Kidney epithelial cell (primary cell): ENCODE data around the gene TMEM140. TPM values are rescaled to one million over a fixed set of nuclear protein-coding genes. Genes with fewer than 3 reads are reported as not detected.

Experiments used
- DNase-seq: peaks from one replicate; pipeline ENCODE4 v3.0.0-alpha.2; 2010; ENCODE audit warnings: low read depth
- H3K27me3 ChIP-seq: 2 replicates; pipeline ENCODE4 v1.6.0; 2011; ENCODE audit warnings: low read length; ENCODE audit not compliant: control insufficient read depth, insufficient read depth
- H3K36me3 ChIP-seq: 2 replicates; pipeline ENCODE4 v1.5.1; 2011; ENCODE audit warnings: low read length; ENCODE audit not compliant: control insufficient read depth, insufficient read depth
- H3K4me3 ChIP-seq: 2 replicates; pipeline ENCODE4 v1.5.1; 2011; ENCODE audit warnings: low read depth, mild to moderate bottlenecking, control low read depth, low read length
- CTCF ChIP-seq: IDR thresholded peaks from 2 replicates; pipeline ENCODE4 v1.5.1; 2011; ENCODE audit warnings: mild to moderate bottlenecking, moderate library complexity, low read length, control low read depth, inconsistent platforms; ENCODE audit not compliant: insufficient read depth, poor library complexity, severe bottlenecking
- total RNA-seq: library from RNA; depleted of rRNA; stranded (reverse); fragments of >200 nt; gene quantifications from 2 replicates; pipeline ENCODE4 v1.2.3, GENCODE V29; 2015

TMEM140 gene
- total RNA-seq = 0.75 and 1.8 TPM in 2 replicates

DNA sequence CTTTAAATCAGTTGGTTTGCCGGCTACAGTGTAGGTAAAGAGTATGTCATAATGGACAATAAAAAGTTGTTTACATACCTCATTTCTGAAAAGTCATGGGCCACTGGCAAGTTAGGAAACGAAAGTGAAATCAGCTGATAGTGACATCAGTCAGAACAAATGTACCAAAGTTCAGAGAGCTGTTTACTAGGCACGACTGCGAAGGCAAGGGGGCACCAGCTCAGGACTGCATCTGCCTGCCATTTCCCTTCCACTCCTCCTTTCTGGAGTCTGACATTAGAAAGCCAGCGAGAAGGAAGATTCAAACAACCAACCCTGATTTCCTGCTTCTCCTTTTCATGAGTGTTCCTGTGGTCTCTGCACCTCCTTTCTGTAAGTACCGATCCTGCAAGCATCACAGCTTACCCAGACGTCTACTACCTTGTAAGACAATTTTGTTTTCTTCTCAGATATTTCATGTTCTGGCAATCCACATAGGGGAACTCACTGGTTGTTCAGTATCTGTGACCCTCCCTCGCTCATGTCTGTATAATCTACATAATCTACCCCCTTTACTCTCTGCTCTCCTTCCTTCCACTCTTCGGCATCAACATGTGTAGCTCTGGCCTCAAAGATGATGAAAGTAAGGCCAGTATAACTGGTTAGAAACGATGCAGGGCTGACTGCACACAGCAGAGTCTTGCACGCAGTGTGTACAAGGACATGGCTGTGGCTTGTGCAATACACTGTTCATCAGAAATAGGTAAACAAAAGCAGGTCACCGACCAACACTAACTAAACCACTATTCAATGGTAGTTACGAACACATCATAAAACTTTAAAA is at the start of gene TMEM140:
TSS of gene TMEM140 (plus strand) at position 174 of the 823 bp plus-strand sequence. CDS start 16,370 bp downstream, outside the sequence.
- H3K4me3 ChIP-seq = peak within 1 kb of the TSS; percentile 3
- no peak for DNase-seq

DNA sequence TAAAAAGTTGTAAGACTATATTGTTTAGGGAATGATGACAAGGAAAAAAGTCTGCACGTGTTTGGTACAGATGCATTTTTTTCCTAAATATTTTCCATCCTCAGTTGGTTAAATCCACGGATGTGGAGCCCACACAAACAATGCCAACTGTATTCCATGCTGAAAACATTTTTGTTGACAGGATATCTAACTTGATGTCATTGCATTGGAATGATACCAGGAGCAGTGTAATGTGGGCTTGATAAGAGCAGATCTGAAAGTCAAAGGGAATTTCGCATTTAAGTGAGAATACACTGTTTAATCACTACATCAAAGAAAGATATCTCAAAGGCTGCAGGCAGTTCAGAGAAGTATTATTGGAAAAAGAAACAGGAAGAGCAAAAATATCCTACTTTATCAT is 49.5 kb upstream of the TMEM140 start:
- no peak overlapping the region for H3K4me3 ChIP-seq
- DNase-seq = no peak
- TF ChIP-seq CTCF = no peak
- no peaks in the 10 kb centered on the region for H3K27me3 ChIP-seq
- no peaks in the 10 kb centered on the region for H3K36me3 ChIP-seq

More for the DNA sequence above, at the start of gene TMEM140:
- no peak for TF ChIP-seq CTCF
- H3K27me3 ChIP-seq = no peaks in the 10 kb centered on the region
- no peaks in the 10 kb centered on the region for H3K36me3 ChIP-seq

GRCh38 chr7:135100856-135101255 is 47.0 kb upstream of the TMEM140 start:
- no peak overlapping the region for H3K4me3 ChIP-seq
- no peaks in the 10 kb centered on the region for H3K36me3 ChIP-seq
- no peaks in the 10 kb centered on the region for H3K27me3 ChIP-seq
- no peak for DNase-seq
- TF ChIP-seq CTCF = no peak

- H3K4me3 ChIP-seq = no peak overlapping the region
- DNase-seq = no peak
- no peak for TF ChIP-seq CTCF
- H3K36me3 ChIP-seq = no peaks in the 10 kb centered on the region
- no peaks in the 10 kb centered on the region for H3K27me3 ChIP-seq
Measured at GRCh38 chr7:135102372-135102771, 45.5 kb upstream of the TMEM140 start.

DNA sequence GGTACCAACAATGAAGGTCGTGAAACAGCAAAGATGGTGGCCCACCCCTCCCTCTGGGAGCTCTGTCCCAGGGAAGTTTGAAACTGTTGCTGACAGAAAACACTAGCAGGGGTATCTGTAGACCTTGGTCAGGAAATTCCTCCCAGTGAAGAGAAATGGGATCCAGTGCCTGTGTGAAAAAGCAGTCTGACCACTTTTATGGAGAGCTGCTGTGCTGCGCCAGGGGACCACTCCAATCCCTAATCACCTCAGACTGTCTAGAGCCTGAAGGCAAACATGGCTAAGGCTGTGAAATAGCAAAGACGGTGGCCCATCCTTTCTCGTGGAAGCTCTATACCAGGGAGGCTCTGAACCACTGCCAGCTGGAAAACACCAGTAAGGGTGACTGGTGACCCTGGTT is 38.3 kb upstream of the TMEM140 start:
- H3K27me3 ChIP-seq = no peaks in the 10 kb centered on the region
- H3K36me3 ChIP-seq = no peaks in the 10 kb centered on the region
- no peak for DNase-seq
- H3K4me3 ChIP-seq = no peak overlapping the region
- TF ChIP-seq CTCF = no peak

DNA sequence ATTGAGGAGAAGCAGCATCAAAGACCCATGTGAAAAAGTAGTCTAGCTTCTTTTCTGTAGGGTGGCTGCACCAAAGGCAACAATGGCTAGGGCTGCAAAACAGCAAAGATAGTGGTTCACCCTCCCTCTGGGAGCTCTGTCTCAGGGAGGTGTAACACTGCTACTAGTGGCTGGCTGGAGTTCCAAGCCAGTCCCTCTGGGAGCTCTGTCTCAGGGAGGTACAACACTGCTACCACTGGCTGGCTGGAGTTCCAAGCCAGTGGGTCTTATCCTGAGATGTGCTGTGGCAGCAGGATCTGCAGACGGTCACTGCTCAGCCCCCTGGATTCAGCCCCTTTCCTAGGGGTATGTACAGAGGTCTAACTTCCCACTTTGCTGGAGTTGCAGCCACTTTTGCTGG is 37.9 kb upstream of the TMEM140 start:
- DNase-seq = no peak
- TF ChIP-seq CTCF = no peak
- Histone ChIP-seq H3K4me3 (no peak overlapping the region), H3K36me3 (no peaks in the 10 kb centered on the region), H3K27me3 (no peaks in the 10 kb centered on the region)
